Stimulated activated naive B cell treated with anti-CD40 and anti-IgM and Interleukin-4, amounts not matched to agents 10 μg/mL and 1 μg/mL and 100 μg/mL, for 72 hours (primary cell): ENCODE data around the gene TMEM272.

Experiments
- ATAC-seq, 2 donors: fragments of 150-1000 bp; cut with Tn5 transposase; replicated peaks; 2 replicates each; pipeline ENCODE4 v1.10.0; 2021; ENCODE audit warnings: moderate library complexity in 1 of 2
- DNase-seq: peaks from one replicate; pipeline ENCODE4 v3.0.0; 2021
- H3K27ac Mint-ChIP-seq: one replicate; pipeline ENCODE4 v1.8.0; 2022; ENCODE audit warnings: mild to moderate bottlenecking, mixed read lengths
- H3K27me3 Mint-ChIP-seq, 2 donors: one replicate each; pipeline ENCODE4 v1.8.0; 2022; ENCODE audit warnings: mixed read lengths in 2 of 2
- H3K36me3 Mint-ChIP-seq, 2 donors: one replicate each; pipeline ENCODE4 v1.8.0; 2022; ENCODE audit warnings: mixed read lengths in 2 of 2, mild to moderate bottlenecking in 1 of 2
- H3K4me1 Mint-ChIP-seq, 2 donors: one replicate each; pipeline ENCODE4 v1.8.0; 2022; ENCODE audit warnings: mixed read lengths in 2 of 2, mild to moderate bottlenecking in 1 of 2
- H3K4me3 Mint-ChIP-seq, 2 donors: one replicate each; pipeline ENCODE4 v1.8.0; 2022; ENCODE audit warnings: mild to moderate bottlenecking in 2 of 2, mixed read lengths in 2 of 2, moderate library complexity in 1 of 2
- H3K9me3 Mint-ChIP-seq, 2 donors: one replicate each; pipeline ENCODE4 v1.8.0; 2022; ENCODE audit warnings: mixed read lengths in 2 of 2, mild to moderate bottlenecking in 1 of 2

Gene TMEM272

GRCh38 chr13:51844862-51845573 is at the start of gene TMEM272:
TMEM272 (minus strand) TSS chr13:51845177; CDS start chr13:51838530, 6,647 bp downstream.
- Mint-ChIP-seq H3K4me3 (peak within 1 kb of the TSS; percentile 42 to 55), H3K4me1 (peaks cover 4 to 9% of the 10 kb centered on the region in 2 donors), H3K27ac (no peak within 1 kb of the TSS), H3K36me3 (no peaks in the 10 kb centered on the region), H3K27me3 (peaks cover 10 to 11% of the 10 kb centered on the region in 2 donors), H3K9me3 (no peaks in the 10 kb centered on the region)
- peak; percentile 25 for DNase-seq
- peak; percentile 51 to 66 for ATAC-seq

GRCh38 chr13:51894239-51894638 is 49.3 kb upstream of the TMEM272 start:
- Mint-ChIP-seq H3K4me1 (no peaks in the 10 kb centered on the region), H3K4me3 (no peak overlapping the region), H3K9me3 (no peaks in the 10 kb centered on the region), H3K27me3 (peaks cover 21% of the 10 kb centered on the region in 2 donors), H3K27ac (no peak overlapping the region), H3K36me3 (no peaks in the 10 kb centered on the region)
- DNase-seq (no peak), ATAC-seq (no peak)

DNA sequence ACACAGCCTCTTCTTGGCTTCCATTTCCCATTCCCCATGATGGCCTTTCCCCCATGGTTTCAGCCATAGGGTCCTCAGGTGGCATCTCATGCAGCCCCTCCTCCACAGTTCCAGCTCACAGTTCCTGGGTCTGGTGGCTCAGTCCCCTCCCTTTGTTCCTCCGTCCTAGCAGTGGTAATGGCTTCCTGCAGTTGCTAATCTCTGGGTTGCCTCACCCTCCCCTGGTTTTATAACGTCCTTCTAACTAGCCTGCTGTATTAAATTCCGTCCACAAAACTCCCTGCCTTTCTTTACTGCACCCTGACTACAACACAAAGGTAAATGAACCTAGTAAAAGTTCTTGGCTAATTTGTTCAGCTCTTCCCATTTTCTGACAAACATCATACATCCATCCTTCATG is 47.7 kb upstream of the TMEM272 start:
- ATAC-seq = no peak
- no peaks in the 10 kb centered on the region for H3K9me3 Mint-ChIP-seq
- peaks cover 21% of the 10 kb centered on the region in 2 donors for H3K27me3 Mint-ChIP-seq
- no peak for DNase-seq
- no peaks in the 10 kb centered on the region for H3K36me3 Mint-ChIP-seq
- no peak overlapping the region for H3K27ac Mint-ChIP-seq
- H3K4me1 Mint-ChIP-seq = no peaks in the 10 kb centered on the region
- H3K4me3 Mint-ChIP-seq = no peak overlapping the region

GRCh38 chr13:51887468-51887867 is 42.5 kb upstream of the TMEM272 start:
- peaks cover under 1 to 11% of the 10 kb centered on the region in 2 donors for H3K27me3 Mint-ChIP-seq
- H3K9me3 Mint-ChIP-seq = peaks cover 12 to 16% of the 10 kb centered on the region in 2 donors
- H3K36me3 Mint-ChIP-seq = peaks cover 0 to 3% of the 10 kb centered on the region in 2 donors
- H3K27ac Mint-ChIP-seq = peak overlapping the region; percentile 37
- DNase-seq = no peak
- no peak overlapping the region for H3K4me3 Mint-ChIP-seq
- no peak for ATAC-seq
- H3K4me1 Mint-ChIP-seq = no peaks in the 10 kb centered on the region

- DNase-seq (no peak), ATAC-seq (no peak)
- Mint-ChIP-seq H3K4me3 (no peak overlapping the region), H3K27me3 (peaks cover 3 to 11% of the 10 kb centered on the region in 2 donors), H3K36me3 (peaks cover 0 to 10% of the 10 kb centered on the region in 2 donors), H3K4me1 (peaks cover 0 to 9% of the 10 kb centered on the region in 2 donors), H3K27ac (no peak overlapping the region), H3K9me3 (peaks cover 20 to 28% of the 10 kb centered on the region in 2 donors)
Measured at GRCh38 chr13:51885651-51886050, 40.7 kb upstream of the TMEM272 start.

DNA sequence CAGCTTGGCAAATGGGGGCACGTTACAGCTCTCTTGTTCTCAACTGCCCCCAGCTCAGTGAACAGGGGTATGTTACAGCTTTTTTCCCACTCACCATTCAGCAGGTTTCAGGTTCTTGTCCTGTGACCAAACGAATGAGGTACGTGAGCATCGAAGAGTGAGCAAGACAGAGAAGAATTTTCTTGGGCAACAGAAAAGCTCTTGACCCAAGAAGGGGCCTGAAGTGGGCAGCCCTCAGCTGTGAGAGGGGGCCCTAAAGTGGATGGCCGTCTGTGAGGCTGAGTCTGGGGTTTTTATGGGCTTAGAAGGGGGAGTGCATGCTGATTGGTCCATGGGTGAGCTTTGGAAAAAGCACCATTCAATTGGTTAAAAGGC is 38.2 kb upstream of the TMEM272 start:
- no peak for ATAC-seq

DNA sequence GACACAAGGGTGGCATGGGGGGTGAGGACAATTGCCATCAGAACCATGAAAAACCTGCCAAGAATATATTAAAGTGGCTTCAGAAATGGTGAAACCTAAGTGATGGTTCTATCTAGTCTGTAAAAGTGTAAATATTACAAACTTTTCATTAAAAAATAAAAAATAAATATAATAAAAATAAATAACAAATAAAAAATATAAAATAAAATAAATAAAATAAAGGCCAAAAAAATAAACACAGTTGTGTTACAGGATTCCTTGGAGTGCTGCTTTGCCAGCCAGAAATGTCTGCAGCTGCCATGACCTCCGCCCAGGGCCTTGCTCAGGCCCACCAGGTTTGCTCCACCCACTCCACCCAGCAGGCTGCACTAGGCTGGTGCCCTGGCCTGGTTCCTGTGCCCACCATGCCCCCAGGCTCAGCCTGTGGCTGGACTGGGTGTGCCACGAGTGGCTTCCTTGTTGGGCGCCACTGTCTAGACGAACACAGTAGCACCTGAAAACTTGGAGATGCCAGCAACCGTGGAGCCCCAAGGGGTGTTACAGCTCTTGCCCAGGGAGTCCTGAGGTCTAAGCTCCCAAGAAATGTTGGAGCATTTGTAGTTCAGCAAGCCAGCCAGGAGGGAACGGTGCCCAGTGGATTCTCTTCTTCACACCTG is 37.7 kb upstream of the TMEM272 start:
- Mint-ChIP-seq H3K4me1 (peaks cover 0 to 11% of the 10 kb centered on the region in 2 donors), H3K9me3 (peaks cover 22 to 28% of the 10 kb centered on the region in 2 donors), H3K27ac (no peak overlapping the region), H3K27me3 (peaks cover 3 to 5% of the 10 kb centered on the region in 2 donors), H3K4me3 (no peak overlapping the region), H3K36me3 (peaks cover 0 to 10% of the 10 kb centered on the region in 2 donors)
- no peak for DNase-seq
- ATAC-seq = no peak

More for the DNA sequence above, 38.2 kb upstream of the TMEM272 start:
- Mint-ChIP-seq H3K4me1 (peaks cover 0 to 11% of the 10 kb centered on the region in 2 donors), H3K27ac (no peak overlapping the region), H3K9me3 (peaks cover 22 to 28% of the 10 kb centered on the region in 2 donors), H3K36me3 (peaks cover 0 to 10% of the 10 kb centered on the region in 2 donors), H3K4me3 (no peak overlapping the region), H3K27me3 (peaks cover 3 to 5% of the 10 kb centered on the region in 2 donors)
- DNase-seq = no peak

- Mint-ChIP-seq H3K4me1 (peaks cover 0 to 11% of the 10 kb centered on the region in 2 donors), H3K36me3 (peaks cover 0 to 10% of the 10 kb centered on the region in 2 donors), H3K27me3 (peaks cover 0 to 3% of the 10 kb centered on the region in 2 donors), H3K27ac (no peak overlapping the region), H3K4me3 (no peak overlapping the region), H3K9me3 (peaks cover 22 to 28% of the 10 kb centered on the region in 2 donors)
- DNase-seq (no peak), ATAC-seq (no peak)
Measured at GRCh38 chr13:51881296-51881695, 36.3 kb upstream of the TMEM272 start.

DNA sequence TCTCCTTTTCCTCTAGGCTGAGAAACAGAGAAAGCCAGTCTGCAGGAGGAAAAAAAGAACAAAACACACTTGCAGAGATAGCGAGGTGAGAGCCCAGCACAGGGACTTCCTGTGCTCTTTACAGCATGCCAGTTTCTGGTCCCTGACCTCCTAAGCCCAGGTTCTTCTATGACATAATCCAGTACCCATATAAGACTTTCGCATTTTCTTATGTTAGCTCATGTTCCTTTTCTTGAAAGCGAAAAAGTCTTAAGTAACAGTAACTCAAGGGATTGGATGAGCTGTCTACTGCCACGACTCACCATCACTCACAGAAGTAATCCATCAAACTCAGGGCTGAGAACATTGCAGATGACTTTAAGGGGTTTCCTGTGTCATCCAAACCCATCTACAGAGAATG is 34.2 kb upstream of the TMEM272 start:
- ATAC-seq (no peak), DNase-seq (no peak)
- H3K27me3 Mint-ChIP-seq = peaks cover 0 to 3% of the 10 kb centered on the region in 2 donors
- peaks cover 18 to 22% of the 10 kb centered on the region in 2 donors for H3K9me3 Mint-ChIP-seq
- peaks cover 0 to 11% of the 10 kb centered on the region in 2 donors for H3K4me1 Mint-ChIP-seq
- H3K4me3 Mint-ChIP-seq = no peak overlapping the region
- peaks cover 0 to 10% of the 10 kb centered on the region in 2 donors for H3K36me3 Mint-ChIP-seq
- no peak overlapping the region for H3K27ac Mint-ChIP-seq

DNA sequence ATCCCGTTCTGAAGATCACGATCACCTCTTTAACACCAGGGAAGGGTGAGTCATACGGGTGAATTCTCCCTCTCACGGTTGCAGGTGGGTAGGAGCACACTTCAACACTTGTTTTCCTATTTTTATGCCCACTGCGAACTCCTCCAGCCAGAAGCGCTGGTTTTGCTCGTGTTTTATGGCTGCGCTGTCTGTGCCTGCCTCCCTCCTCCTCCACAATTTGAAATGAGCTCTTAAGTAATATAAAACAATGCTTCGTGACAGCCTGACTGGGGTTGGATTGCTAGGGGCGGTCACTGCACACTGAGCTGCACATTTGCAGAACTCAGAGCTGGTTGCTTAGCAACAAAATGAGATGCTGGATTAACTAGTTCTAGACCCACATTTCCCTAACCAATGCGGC is 29.7 kb upstream of the TMEM272 start:
- Mint-ChIP-seq H3K9me3 (peaks cover 0 to under 1% of the 10 kb centered on the region in 2 donors), H3K36me3 (no peaks in the 10 kb centered on the region), H3K27ac (no peak overlapping the region), H3K27me3 (no peaks in the 10 kb centered on the region), H3K4me1 (no peaks in the 10 kb centered on the region), H3K4me3 (no peak overlapping the region)
- ATAC-seq = no peak
- no peak for DNase-seq

- Mint-ChIP-seq H3K27ac (no peak overlapping the region), H3K9me3 (no peaks in the 10 kb centered on the region), H3K4me1 (no peaks in the 10 kb centered on the region), H3K27me3 (no peaks in the 10 kb centered on the region), H3K36me3 (no peaks in the 10 kb centered on the region), H3K4me3 (no peak overlapping the region)
- ATAC-seq = no peak
- no peak for DNase-seq
Measured at GRCh38 chr13:51873837-51874236, 28.9 kb upstream of the TMEM272 start.

DNA sequence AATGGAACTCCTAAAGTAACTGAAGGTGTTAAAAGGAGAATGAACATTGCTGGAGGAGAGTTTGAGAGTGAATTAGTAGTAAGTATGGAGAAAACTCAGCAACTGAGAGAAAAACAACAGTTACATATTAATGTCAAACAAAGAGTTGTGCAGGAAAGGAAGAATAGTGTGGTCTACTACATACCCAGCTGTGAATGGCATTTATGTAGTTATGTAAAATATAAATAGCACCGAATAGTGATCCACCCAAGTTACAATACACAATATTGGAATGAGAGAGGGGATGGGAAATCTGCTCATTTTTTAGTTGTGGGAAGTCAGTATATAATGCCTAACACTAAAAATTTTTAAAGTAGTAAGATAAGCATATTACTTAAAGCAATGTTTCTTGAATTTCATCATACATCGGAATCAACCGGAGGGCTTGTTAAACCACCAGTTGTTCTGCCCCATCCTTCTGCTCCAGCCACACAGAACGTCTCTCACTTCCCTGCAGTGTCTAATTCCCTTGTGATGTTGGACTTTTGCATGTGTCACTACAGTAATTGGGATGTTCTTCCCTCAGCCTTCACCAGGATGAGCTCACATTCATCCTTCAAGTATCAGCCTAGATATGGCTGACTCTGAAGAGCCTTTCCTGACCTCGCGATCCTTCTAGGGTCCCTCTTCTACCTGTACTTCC is 28.3 kb upstream of the TMEM272 start:
- DNase-seq (no peak), ATAC-seq (no peak)
- Mint-ChIP-seq H3K4me1 (no peaks in the 10 kb centered on the region), H3K36me3 (no peaks in the 10 kb centered on the region), H3K9me3 (no peaks in the 10 kb centered on the region), H3K27me3 (no peaks in the 10 kb centered on the region), H3K27ac (no peak overlapping the region), H3K4me3 (no peak overlapping the region)

GRCh38 chr13:51870616-51871015 is 25.6 kb upstream of the TMEM272 start:
- peaks cover 0 to 3% of the 10 kb centered on the region in 2 donors for H3K27me3 Mint-ChIP-seq

GRCh38 chr13:51869916-51870315 is 24.9 kb upstream of the TMEM272 start:
- DNase-seq (no peak), ATAC-seq (no peak)
- H3K4me1 Mint-ChIP-seq = no peaks in the 10 kb centered on the region
- no peaks in the 10 kb centered on the region for H3K9me3 Mint-ChIP-seq
- H3K27me3 Mint-ChIP-seq = peaks cover 0 to 3% of the 10 kb centered on the region in 2 donors
- H3K27ac Mint-ChIP-seq = no peak overlapping the region
- H3K36me3 Mint-ChIP-seq = no peaks in the 10 kb centered on the region
- no peak overlapping the region for H3K4me3 Mint-ChIP-seq

More at GRCh38 chr13:51870616-51871015, 25.6 kb upstream of the TMEM272 start:
- Mint-ChIP-seq H3K36me3 (no peaks in the 10 kb centered on the region), H3K4me3 (no peak overlapping the region), H3K4me1 (no peaks in the 10 kb centered on the region), H3K9me3 (no peaks in the 10 kb centered on the region), H3K27ac (no peak overlapping the region)
- ATAC-seq (no peak), DNase-seq (no peak)
